Islet precursor cell (in vitro differentiated cells): ENCODE data around the gene WDR70.
A peak's percentile ranks its signal among the peaks of the same experiment; 100 is the strongest.
"Not testable (repeated sequence)": the region's sequence is repeated elsewhere in the genome, so short reads cannot be mapped to it uniquely, and the experiment has no call there.

Source experiments
- DNase-seq: peaks from one replicate; pipeline ENCODE4 v3.0.0-alpha.2; 2018

The WDR70 gene

DNA sequence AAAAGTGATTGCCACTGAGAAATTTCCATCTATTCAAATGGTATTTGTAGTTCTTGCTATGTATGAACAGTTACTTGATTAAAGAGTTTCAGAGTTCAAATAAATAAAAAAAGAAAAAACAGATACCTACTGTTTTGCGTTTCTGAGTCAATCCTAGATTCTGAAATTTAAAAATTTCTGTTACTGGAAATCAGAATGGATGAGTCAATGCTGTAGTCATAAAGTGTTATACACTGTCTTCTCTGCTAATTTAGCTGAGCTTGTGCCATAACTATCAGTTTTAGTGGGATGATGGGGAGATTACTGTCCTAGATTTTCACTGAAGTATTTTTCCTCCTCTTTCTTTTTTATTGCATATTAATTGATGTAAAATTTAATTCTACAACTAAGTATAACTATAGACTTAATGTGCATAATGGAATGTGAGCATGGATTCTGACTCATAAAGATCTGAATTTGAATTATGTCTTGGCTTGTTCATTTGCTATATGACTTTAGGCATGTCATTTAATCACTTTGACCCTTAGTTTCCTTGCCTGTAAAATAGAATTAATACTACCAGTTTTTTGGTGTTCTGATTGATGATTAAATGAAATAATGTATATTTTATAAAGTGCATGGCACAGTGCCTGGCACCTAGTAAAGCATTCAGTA is 75.4 kb downstream of the WDR70 start:
- not testable (repeated sequence) for DNase-seq

DNA sequence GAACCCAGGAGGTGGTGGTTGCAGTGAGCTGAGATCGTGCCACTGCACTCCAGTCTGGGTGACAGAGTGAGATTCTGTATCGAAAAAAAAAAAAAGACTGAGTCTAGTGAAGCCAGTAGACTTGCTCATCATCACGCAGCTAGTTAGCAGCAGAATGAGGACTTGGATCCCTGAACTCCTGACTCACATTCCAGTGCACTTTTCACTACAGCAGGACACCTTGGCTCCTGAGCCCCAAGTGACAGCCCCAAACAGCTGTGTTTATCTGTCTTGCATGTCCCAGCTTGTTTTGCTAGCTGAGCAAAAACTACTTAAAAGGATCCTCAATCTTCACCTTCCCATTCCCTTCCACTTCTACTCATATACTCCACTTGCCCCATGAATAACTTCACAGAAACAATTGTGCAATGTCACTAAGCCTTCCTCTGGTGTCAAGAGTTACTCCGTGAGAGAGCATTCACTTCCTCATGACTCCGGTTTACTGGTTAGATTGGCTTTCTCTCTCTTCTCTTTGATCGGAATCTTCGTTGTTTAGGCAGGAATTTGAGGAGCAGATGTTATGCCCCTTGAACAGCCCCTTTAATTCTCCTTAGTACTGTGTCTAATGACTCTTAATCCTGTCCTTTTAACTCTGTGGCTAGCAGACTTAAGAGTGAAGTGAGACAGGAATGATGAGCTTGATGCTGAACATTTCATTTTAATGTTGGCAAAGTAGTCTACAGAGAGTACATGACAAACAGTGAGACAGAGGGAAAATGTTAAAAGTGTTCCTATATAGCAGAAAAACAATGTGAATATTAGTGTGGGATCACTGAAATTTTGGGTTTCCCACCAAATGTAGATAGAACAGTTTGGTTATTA is 84.3 kb downstream of the WDR70 start:
- not testable (repeated sequence) for DNase-seq

DNA sequence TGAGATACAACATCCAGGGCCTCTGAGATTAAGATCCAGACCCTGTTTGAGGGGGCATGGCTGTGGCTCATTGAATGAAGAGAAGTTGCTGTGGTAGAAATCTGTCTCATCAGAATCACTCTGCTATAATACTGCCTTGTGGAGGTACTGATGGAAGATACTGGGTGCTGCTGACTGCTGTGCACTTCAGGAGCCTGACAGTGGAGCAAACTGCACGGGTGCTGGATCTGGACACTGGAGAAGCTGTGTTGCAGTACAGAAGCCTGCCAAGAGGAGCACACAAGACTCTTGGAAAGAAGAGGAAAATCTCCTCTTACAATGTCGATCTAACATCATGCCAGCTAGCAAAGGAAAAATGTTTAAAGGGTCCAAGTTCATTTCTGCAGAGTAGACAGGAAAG is 85.5 kb downstream of the WDR70 start:
- DNase-seq, result not testable (repeated sequence)

DNA sequence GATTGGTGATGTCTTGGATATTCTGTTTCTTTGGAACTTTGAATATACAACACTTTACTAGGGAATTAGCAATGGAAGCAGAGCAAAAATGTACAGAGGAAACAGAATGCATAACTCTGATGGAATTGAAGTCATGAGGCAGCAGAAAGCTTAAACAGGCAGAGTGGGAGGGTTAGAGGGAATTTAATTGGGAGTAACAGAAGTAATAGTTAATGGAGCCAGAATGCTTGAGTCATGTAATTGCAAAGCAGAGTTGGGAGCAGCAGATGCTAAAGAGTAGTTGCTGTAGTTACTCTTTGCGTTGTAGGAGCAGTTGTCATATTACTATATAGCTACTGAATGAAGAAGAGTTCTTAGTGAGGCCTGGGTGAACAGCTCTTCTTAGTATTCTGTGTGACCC is 90.3 kb downstream of the WDR70 start:
- DNase-seq, result not testable (repeated sequence)

DNA sequence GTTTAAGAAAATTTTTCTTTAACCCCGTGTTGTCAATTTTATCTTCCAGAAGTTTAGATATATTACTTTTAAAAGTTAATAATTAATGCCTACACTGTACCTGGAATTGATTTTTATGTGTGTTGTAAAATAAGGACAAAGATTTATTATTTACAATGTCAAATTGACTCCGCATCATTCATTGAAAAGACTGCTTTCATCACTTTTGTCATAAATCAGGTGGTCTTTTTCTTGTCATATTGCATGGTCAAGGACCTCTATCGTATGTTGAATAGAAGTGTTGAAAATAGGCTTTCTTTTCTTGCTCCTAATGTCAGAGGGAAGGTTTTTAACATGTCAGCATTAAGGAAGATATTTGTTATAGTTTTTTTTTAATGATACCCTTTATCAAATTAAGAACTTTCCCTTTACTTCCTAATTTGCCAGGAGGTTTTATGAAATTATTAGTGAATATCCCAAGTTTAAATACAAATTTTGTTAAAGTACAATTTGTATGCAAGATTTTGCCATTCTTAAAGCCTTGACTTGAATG is 92.6 kb downstream of the WDR70 start:
- no peak for DNase-seq

DNA sequence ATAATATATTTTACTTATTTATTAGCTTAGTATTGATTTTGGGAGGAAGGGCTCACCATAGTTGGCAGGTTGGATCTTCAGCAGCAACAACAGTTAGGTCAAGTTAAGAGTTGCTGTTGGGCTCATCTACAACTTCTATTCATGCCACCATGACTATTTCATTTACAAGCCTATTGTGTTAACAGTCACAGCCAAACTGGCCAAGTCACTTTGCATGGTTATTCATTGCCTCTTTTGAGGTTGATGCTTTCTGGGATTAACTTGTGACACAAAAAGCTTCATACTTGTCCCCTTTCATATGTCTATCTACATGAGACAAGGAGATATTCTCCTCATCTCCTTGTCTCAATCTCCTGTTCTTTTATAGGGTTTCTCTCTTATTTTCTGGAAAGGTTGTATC is 98.3 kb downstream of the WDR70 start:
- DNase-seq, result no peak

DNA sequence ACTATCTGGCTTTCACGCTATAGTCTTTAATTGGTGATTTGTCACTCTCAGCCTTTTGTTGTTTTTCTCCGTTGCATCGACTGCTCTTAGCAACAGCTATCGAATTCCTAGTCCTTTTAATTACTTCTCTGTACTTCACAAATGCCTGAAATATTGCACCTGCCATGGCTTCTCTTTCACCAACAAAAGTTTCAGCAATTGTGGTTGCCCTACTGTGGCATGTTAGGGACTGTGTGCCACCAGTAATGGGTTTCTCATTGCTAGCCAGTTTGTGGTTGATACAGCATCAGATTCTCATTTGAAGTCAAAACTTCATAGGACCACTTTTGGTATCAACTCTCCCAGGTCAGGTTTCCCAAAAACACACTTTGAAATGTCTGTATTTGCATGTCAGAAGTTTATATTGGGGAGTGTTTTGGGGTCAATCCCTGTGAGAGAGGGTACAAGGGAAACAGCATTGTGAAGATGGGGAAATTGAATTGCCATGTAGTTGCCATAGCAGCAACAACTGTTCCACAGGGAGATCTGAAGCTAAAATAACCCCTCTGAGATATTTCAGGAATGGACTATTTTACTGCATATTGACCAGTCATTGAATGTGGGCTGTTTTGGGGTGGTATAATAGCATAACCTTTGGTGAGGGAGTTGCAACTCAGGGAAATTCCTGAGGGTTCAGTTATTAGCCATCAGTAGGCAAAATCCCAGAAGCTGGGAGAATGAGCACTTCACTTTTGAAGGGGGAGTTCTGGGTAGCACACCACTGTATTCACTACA is 99.2 kb downstream of the WDR70 start:
- no peak for DNase-seq

DNA sequence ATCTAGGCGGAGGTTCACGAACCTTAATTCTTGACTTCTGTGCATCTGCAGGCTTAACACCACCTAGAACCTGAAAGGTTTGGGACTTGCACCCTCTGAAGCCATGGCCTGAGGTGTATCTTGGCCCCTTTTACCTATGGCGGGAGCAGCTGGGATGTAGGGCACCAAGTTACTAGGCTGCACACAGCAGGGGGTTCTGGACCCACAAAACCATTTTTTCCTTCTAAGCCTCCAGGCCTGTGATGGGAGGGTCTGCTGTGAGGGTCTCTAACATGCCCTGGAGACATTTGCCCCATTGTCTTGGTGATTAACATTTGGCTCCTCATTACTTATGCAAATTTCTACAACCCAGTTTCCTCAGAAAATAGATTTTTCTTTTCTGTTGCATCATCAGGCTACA is 102.3 kb downstream of the WDR70 start:
- not testable (repeated sequence) for DNase-seq

DNA sequence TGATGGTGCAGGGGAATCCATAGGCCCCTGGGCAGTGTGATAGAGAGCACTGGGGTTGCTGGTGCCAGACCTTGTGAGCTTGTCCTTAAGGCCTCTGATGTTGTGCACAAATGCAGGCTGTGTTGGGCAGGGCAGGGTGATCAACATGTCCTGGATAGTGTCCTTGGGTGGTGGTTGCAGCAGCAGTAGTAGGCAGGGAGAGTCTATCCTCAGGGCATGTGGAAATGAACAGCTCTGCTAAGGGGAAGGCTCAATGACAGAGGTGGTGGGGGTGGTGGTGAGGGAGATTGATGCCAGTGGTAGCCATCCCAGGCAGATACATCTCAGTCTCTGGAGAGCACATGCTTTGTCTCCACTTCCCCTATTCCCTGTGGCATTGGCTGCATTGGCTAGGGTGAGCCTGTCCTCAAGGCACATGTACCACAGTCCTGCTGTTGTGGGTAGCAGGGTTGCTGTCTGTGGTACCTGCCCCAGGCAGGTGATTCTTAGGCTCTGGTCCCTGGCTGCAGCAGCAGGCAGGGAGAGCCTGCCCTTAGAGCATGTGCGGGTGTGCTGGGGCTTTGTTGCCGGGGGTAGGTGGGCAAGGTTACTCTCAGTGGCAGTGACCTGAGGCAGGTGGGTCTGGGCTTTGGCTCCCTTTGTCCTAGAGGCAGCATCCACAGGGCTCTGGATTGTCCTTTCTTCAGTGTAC is 111.1 kb downstream of the WDR70 start:
- DNase-seq, result peak; percentile 68

DNA sequence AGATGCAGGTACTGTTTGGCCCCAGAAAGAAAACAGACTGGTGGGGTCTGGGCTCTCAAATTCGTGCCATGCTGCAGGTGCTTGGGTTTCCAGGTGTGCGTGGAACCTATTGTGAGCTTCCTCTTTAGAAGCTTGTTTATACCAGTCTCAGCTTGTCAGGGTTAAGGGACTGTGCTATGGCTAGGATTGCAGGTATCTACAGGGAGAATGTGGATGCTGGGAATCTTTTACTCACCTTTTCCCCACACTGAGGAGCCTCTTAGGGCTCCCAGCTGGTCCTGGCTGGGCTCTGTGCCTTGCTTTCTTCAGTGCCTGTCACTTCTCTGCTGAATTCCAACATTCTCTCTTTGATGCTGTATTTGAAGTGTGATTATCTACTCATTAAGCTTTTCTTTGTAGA is 111.8 kb downstream of the WDR70 start:
- peak; percentile 58 for DNase-seq

DNA sequence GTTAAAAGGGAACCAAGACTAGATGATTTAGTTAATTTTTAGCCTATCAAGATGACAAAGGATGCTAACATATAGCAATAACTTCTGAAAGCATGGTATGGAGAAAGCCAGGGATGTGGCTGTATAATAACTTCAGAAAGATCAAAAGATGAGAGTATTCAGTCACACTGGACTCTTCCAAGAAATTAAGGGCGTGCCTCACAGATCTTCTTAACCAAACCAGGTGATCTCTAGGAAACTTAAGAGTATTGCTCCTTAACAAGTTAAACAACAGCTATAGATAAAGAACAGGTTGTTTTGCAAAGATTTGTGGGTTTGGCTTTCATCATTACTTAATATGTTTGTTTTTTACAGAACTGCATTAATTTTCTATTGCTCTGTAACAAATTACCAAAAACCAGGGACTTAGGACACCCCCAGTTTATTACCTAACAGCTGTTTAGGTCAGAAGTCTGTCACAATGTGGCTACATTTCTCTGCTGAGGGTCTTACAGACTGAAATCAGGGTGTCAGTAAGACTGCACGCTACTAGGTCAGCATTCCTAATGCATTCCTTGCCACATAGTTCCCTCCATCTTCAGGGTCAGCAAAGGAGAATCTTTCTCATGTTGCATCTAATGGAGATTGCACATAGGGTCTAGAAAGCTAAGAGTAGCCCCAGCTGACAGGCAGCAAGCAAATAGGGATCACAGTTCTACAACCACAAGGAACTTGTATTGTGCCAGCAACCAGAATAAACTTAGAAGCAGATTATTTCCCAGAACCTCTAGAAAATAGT is 113.8 kb downstream of the WDR70 start:
- no peak for DNase-seq

DNA sequence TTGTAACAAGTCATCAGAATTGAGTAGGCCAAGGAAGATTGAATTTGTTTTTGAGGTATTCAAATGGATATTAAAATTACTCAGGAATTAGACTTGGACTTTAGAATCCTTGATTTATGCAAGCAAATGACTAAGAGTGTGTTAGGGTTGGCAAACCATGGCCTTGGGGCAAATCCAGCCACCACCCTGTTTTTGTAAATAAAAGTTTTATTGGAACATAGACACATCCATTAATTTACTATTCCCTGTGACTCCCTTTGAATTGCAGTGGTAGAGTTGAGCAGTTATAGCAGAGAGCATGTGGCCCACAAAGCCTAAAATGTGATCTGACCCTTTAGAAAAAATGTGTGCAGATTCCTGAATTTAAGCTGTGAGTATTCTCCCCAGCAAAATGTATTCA is 115.6 kb downstream of the WDR70 start:
- no peak for DNase-seq

DNA sequence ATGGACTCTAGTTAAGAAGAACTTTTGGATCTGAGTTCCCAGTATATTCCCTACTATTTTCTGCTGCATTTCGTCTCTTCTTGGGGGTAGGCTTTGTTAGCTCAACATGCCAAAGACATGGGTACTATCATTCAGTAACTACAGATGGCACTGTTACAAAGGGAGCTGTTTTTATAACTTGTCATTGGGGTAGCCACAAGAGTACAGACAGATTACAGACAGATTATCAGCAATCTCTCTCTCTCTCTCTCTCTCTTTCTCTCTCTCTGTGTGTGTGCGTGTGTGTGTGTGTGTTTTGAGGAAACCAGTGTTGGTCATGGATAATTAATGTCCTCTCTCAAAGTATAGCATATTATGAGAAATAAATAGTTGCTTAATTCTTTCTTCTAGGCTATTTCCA is 116.1 kb downstream of the WDR70 start:
- DNase-seq, result no peak

DNA sequence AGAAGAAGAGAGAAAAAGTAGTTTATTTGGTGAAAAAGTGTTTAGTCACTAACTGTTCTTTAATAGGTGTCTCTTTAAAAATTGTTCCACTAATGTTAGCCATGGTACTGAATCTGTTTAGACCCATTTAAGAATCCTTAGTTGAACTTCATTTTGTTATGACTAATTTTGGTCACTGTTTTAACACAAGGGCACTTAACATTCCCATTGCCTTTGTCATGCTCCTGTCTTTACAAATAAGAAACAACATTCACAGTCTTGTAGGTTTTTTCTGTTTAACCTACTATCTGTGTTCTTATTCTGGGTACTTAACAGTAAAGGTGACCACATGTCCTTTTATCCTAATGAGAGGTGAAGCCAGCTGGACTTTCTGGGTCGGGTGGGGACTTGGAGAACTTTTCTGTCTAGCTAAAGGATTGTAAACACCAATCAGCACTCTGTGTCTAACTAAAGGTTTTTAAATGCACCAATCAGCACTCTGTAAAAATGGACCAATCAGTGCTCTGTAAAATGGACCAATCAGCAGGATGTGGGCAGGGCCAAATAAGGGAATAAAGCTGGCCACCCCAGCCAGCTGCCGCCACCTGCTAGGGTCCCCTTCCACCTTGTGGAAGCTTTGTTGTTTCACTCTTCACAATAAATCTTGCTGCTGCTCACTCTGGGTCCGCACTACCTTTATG is 116.7 kb downstream of the WDR70 start:
- DNase-seq, result no peak

DNA sequence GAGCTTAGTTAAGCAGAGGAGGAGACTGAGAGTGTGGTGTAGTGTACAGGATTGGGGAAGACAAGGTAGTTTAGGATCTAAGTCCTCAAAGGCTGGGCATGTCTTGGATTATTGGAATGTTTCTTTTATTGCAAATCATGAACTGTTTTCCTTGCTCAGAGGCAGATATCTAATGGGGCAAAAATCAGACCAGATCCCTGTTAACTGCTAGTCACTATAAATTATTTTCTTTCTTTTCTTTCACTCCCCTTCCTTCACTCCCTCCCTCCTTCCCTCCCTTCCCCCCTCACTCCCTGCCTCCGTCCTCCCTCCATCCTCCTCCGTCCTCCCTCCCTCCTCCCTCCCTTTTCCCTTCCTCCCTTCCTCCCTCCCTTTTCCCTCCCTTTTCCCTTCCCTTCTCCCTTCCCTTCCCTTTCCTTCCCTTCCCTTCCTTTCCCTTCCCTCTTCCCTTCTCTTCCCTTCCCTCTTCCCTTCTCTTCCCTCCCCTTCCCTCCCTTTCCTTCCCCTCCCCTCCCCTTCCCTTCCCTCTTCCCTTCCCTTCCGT is 117.9 kb downstream of the WDR70 start:
- no peak for DNase-seq

DNA sequence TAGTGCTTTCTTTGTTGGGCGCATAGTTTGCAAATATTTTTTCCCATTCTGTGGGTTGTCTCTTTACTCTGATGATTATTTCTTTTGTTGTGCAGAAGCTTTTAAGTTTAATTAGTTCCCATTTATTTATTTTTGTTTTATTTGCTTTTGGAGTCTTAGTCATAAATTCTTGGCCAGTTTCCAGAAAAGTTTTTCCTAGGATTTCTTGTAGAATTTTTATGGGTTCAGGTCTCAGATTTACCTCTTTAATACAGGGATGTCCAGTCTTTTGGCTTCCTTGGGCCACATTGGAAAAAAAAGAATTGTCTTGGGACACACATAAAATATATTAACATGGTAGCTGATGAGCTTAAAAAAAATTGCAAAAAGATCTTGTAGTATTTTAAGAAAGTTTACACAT is 122.0 kb downstream of the WDR70 start:
- DNase-seq, result no peak

DNA sequence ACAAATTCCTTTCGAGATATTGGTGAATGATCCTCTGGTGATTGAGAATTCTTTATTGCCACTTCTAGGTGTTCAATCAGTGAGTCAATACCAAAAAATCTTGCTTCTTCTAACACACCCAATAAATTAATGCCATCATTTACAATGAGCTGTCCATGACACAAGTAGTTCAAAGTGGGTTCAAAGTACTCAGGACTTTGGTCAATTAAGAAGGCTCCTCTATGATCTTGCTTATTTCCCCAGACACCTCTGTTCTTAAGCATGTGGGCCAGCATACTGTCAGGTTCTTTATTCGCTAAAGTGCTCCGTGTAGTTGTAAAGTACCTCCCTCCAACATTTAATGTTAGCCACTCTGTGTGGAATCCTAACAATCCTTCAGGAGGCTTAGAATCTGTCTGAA is 127.1 kb downstream of the WDR70 start:
- no peak for DNase-seq

DNA sequence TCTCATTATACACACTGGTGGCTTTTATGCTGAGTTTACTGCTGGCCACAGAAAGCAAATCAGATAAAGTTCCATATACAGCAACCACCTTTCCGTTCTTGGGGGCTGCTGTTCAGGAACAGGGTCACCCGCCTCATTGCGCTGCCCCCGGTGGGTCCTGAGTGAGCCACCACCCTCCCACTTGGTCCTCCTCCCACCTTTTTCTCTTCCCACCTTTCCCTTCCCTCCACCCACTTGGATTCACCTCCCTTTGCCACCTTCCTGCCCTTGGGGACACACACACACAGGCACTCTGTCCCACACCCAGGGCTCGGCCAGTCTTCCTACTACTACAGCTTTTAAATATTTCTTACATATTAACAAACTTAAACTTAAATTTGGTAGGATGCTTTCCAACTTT is 127.6 kb downstream of the WDR70 start:
- no peak for DNase-seq

DNA sequence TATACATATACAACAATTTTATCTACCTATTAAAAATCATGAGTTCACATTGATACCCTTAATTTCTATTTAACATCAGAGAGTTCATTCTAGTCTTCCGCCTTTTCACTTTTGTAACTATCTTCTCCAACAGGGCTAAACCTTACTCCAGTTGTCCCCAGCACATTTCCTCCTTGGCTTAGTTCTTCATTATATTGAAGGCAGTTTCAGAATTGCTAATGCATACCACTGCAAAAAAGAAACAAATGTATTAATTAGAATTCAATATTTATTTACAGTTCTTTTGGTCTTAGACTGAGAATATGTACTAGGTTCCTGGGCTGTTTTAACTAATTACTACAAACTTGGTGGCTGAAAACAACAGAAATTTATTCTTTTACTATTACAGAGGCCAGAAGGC is 132.5 kb downstream of the WDR70 start:
- no peak for DNase-seq

DNA sequence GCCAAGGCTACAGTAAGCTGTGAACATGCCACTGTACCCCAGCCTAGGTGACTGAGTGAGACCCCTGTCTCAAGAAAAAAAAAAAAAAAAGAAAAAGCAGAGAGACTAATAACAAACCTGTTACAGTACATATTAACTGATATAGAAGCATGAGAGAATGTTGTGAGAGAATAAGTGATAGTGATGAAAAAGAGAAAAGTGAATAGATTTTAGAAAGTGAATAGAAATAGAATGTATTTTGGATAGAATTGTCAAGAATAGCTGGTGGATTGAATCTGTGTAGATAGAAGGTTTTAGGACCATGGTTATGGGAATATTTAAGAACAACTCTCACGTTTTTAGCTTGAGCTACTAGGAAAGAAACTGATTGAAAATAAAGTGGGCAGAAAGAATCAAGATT is 135.8 kb downstream of the WDR70 start:
- no peak for DNase-seq

DNA sequence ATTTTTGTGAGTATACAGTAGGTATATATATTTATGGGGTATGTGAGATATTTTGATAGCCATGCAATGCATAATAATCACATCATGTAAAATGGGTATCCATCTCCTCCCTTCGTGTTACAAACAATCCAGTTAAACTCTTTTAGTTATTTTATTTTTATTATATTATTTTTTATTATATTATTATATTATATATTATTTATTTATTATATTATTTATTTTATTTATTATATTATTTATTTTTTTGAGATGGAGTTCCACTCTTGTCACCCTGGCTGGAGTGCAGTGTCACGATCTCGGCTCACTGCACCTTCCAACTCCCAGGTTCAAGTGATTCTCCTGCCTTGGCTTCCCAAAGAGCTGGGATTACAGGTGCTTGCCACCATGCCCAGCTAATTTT is 138.6 kb downstream of the WDR70 start:
- no peak for DNase-seq
